HL-60 (cell line): Measurements from ENCODE around the gene ATG10.

Experiments used
- GABPA ChIP-seq: IDR thresholded peaks from 2 replicates; pipeline ENCODE4 v1.6.1; 2012; ENCODE audit warnings: low read depth
- POLR2AphosphoS5 ChIP-seq: IDR thresholded peaks from 2 replicates; pipeline ENCODE4 v1.6.1; 2012; ENCODE audit warnings: low read depth
- SPI1 ChIP-seq: IDR thresholded peaks from 2 replicates; pipeline ENCODE4 v1.6.1; 2012; ENCODE audit warnings: low read depth, mild to moderate bottlenecking, borderline replicate concordance
- TF ChIP-seq, protein P1 (sequence below): IDR thresholded peaks from one replicate; pipeline ENCODE4 v1.5.1; 2011; ENCODE audit warnings: low read length, control low read depth, inconsistent platforms; ENCODE audit not compliant: insufficient read depth
- TF ChIP-seq, protein P2 (sequence below): IDR thresholded peaks from 2 replicates; pipeline ENCODE4 v1.6.1; 2012; ENCODE audit warnings: low read depth; ENCODE audit not compliant: insufficient replicate concordance

DNA sequence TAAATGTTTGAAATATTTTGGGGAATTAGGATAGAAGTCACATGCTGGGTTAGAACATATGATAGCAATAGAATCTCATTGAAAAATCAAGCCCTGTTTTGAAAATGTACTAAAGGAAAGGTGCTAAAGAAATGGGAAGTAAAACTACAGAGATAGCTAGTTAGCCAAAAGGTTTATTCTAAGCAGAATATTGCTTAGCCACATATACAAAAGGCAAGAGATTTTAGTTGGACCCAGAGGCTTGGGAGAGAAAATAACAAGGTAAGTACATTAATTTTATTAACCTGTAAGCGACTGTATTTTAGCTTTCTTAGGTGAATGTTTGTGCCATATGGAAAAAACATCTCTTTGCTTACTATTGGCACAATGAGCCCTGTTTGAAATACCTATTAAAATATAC lies 198.1 kb downstream of the ATG10 start:
- TF ChIP-seq, protein P1, sequence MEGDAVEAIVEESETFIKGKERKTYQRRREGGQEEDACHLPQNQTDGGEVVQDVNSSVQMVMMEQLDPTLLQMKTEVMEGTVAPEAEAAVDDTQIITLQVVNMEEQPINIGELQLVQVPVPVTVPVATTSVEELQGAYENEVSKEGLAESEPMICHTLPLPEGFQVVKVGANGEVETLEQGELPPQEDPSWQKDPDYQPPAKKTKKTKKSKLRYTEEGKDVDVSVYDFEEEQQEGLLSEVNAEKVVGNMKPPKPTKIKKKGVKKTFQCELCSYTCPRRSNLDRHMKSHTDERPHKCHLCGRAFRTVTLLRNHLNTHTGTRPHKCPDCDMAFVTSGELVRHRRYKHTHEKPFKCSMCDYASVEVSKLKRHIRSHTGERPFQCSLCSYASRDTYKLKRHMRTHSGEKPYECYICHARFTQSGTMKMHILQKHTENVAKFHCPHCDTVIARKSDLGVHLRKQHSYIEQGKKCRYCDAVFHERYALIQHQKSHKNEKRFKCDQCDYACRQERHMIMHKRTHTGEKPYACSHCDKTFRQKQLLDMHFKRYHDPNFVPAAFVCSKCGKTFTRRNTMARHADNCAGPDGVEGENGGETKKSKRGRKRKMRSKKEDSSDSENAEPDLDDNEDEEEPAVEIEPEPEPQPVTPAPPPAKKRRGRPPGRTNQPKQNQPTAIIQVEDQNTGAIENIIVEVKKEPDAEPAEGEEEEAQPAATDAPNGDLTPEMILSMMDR: no peak
- TF ChIP-seq POLR2AphosphoS5 (no peak), SPI1 (no peak), GABPA (no peak)
- TF ChIP-seq, protein P2, sequence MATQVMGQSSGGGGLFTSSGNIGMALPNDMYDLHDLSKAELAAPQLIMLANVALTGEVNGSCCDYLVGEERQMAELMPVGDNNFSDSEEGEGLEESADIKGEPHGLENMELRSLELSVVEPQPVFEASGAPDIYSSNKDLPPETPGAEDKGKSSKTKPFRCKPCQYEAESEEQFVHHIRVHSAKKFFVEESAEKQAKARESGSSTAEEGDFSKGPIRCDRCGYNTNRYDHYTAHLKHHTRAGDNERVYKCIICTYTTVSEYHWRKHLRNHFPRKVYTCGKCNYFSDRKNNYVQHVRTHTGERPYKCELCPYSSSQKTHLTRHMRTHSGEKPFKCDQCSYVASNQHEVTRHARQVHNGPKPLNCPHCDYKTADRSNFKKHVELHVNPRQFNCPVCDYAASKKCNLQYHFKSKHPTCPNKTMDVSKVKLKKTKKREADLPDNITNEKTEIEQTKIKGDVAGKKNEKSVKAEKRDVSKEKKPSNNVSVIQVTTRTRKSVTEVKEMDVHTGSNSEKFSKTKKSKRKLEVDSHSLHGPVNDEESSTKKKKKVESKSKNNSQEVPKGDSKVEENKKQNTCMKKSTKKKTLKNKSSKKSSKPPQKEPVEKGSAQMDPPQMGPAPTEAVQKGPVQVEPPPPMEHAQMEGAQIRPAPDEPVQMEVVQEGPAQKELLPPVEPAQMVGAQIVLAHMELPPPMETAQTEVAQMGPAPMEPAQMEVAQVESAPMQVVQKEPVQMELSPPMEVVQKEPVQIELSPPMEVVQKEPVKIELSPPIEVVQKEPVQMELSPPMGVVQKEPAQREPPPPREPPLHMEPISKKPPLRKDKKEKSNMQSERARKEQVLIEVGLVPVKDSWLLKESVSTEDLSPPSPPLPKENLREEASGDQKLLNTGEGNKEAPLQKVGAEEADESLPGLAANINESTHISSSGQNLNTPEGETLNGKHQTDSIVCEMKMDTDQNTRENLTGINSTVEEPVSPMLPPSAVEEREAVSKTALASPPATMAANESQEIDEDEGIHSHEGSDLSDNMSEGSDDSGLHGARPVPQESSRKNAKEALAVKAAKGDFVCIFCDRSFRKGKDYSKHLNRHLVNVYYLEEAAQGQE: no peak
